Measurements from ENCODE around the gene EPHB3.
A peak's percentile ranks its signal among the peaks of the same experiment; 100 is the strongest.

The EPHB3 gene

DNA sequence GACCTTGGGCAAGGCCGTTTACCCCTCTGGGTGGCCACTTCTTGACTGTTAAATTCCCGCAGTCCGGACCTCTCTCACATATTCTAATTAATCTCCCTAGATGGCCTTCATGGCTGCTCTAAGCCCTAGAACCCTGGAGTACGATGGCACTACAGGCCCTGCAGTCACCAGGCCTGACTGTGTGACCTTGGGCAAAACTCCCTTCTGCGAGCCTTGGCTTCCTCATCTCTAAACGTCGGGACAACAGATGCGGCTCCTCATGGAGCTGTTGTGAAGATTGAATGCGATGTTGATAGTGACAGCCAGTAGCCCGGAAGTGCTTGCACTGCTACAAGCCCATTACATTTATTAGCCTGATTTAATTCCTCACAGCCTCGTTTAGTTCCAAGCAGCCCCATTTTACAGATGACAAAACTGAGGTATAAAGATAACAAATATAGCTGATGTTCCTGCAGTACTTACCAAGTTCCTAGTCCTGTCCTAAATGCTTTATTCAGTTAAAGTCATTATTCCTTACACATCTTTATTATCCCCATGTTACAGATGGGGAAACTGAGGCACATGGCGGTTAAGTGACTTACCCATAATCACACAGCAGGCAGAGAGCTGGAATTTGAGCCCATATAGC is 10.3 kb downstream of the EPHB3 start:
- Histone ChIP-seq H3K4me2 (no peak overlapping the region), H3K27me3 (peaks cover 38 to 55% (median 50%) of the 10 kb centered on the region in 11 experiments), H3K4me1 (peaks cover 20 to 54% (median 48%) of the 10 kb centered on the region in 10 experiments; a peak in 19 of 20 replicates), H3K27ac (no peak overlapping the region), H4K20me1 (peaks cover 0 to 87% (median 16%) of the 10 kb centered on the region in 11 experiments; a peak in 14 of 22 replicates), H3K4me3 (no peak overlapping the region), H3K9ac (no peak overlapping the region), H3K36me3 (peaks cover 0 to 18% (median 0%) of the 10 kb centered on the region in 11 experiments; a peak in 6 of 22 replicates), H3K9me3 (replicated peaks in 1 of 11) (no peaks in the 10 kb centered on the region)
- no peak for TF ChIP-seq Cebpa-rat (IDR thresholded peaks at IDR 0.05)

DNA sequence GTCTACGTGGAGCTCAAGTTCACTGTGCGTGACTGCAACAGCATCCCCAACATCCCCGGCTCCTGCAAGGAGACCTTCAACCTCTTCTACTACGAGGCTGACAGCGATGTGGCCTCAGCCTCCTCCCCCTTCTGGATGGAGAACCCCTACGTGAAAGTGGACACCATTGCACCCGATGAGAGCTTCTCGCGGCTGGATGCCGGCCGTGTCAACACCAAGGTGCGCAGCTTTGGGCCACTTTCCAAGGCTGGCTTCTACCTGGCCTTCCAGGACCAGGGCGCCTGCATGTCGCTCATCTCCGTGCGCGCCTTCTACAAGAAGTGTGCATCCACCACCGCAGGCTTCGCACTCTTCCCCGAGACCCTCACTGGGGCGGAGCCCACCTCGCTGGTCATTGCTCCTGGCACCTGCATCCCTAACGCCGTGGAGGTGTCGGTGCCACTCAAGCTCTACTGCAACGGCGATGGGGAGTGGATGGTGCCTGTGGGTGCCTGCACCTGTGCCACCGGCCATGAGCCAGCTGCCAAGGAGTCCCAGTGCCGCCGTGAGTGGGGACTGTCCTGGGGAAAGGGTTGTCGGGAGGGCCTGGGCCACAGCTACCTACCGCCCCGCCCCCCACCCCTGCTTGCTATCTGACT is 11.2 kb downstream of the EPHB3 start:
- peaks cover 0 to 27% (median 0%) of the 10 kb centered on the region in 11 experiments; a peak in 6 of 22 replicates for H3K36me3 ChIP-seq
- H3K9ac ChIP-seq = no peak overlapping the region
- peaks cover 35 to 46% (median 41%) of the 10 kb centered on the region in 11 experiments for H3K27me3 ChIP-seq

DNA sequence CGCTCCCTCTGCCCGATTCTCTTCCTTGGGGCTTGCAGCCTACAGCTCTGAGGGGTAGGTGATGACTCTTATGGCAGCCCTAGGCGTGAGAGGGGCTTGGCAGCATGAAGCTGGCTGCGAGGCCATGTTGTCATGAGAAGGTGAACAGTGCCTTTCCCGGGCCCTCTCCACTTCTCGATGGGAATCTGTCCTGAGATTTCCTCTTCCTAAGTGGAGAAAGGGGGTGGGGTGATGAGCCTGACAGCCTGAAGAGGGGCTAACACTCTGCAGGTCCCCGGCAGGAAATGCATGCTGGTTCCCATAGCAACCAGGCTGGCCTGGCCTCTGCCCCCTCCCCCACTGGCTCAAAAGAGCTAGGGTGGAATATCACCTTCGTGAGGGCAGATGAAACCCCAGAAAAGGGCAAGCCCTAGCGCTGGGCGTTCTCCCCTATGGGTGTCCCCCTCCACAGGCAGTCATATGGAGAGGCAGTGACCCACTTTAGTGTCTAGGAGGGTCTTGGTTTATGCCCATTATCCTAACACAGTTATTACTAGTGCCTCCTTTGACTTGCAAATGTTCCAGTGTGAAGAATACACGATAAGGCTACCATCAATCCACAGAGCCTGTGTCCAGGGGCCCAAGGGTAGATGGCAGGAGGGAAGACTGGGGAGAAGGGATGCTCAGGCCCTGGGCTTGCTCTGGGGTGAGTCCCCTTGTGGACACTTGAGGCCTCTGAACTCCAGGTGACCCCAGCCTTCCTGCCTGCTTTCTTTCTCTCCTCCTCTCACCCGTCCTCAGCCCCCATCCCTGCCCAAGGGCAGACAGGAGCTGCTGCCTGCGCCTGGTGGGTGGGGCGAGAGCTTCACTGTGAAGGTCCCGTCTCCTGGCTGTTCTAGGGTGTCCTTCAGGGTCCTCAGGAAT is 13.2 kb downstream of the EPHB3 start:
- Histone ChIP-seq H3K4me3 (no peak overlapping the region), H3K36me3 (peaks cover 0 to 30% (median 0%) of the 10 kb centered on the region in 11 experiments; a peak in 6 of 22 replicates), H3K9me3 (replicated peaks in 1 of 11) (no peaks in the 10 kb centered on the region), H3K27ac (no peak overlapping the region), H3K9ac (no peak overlapping the region), H3K27me3 (peaks cover 18 to 26% (median 21%) of the 10 kb centered on the region in 11 experiments), H3K4me2 (peak overlapping the region; percentile 13 to 79 (median 69)), H4K20me1 (peaks cover 0 to 77% (median 4%) of the 10 kb centered on the region in 11 experiments; a peak in 13 of 22 replicates), H3K4me1 (peaks cover 23 to 50% (median 31%) of the 10 kb centered on the region in 10 experiments)
- TF ChIP-seq Cebpa-rat (IDR thresholded peaks at IDR 0.05) = no peak

More for the DNA sequence above, 11.2 kb downstream of the EPHB3 start:
- H3K27ac ChIP-seq = no peak overlapping the region
- H3K4me3 ChIP-seq = no peak overlapping the region
- no peaks in the 10 kb centered on the region for H3K9me3 ChIP-seq (replicated peaks in 1 of 11)
- H3K4me2 ChIP-seq = peak overlapping the region in 7 of 11 experiments; percentile 41 to 79 (median 67); a peak in 11 of 22 replicates
- H4K20me1 ChIP-seq = peaks cover 0 to 84% (median 15%) of the 10 kb centered on the region in 11 experiments; a peak in 14 of 22 replicates
- TF ChIP-seq Cebpa-rat (IDR thresholded peaks at IDR 0.05) = no peak
- H3K4me1 ChIP-seq = peaks cover 20 to 49% (median 44%) of the 10 kb centered on the region in 10 experiments; a peak in 19 of 20 replicates

DNA sequence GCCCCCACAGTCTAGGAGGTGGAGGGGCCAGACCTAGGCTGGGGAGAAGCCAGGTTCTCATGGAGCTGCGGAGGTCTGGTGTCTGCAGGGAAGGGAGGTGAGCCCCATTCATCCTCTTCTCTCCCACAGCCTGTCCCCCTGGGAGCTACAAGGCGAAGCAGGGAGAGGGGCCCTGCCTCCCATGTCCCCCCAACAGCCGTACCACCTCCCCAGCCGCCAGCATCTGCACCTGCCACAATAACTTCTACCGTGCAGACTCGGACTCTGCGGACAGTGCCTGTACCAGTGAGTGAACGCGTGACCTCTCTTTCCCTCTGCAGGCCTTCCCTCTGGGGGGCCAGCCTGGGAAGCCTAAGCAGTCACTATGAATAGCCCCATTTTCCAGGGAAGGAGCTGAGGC is 14.1 kb downstream of the EPHB3 start:
- Histone ChIP-seq H3K27ac (no peak overlapping the region), H3K9me3 (replicated peaks in 1 of 11) (no peaks in the 10 kb centered on the region), H3K27me3 (peaks cover 8 to 17% (median 12%) of the 10 kb centered on the region in 11 experiments), H3K36me3 (peaks cover 0 to 31% (median 0%) of the 10 kb centered on the region in 11 experiments; a peak in 6 of 22 replicates), H3K9ac (no peak overlapping the region), H4K20me1 (peaks cover 0 to 68% (median 0%) of the 10 kb centered on the region in 11 experiments; a peak in 6 of 22 replicates), H3K4me1 (peaks cover 24 to 54% (median 31%) of the 10 kb centered on the region in 10 experiments), H3K4me2 (no peak overlapping the region), H3K4me3 (no peak overlapping the region)
- TF ChIP-seq Cebpa-rat (IDR thresholded peaks at IDR 0.05) = no peak

- Histone ChIP-seq H3K4me3 (no peak overlapping the region), H3K9ac (no peak overlapping the region), H3K9me3 (replicated peaks in 1 of 11) (no peaks in the 10 kb centered on the region), H3K4me2 (no peak overlapping the region), H3K27me3 (peaks cover 0 to 7% (median 2%) of the 10 kb centered on the region in 11 experiments; a peak in 12 of 22 replicates), H3K4me1 (peaks cover 24 to 57% (median 32%) of the 10 kb centered on the region in 10 experiments), H3K27ac (no peak overlapping the region), H4K20me1 (peaks cover 0 to 58% (median 0%) of the 10 kb centered on the region in 11 experiments; a peak in 5 of 22 replicates), H3K36me3 (peaks cover 0 to 40% (median 0%) of the 10 kb centered on the region in 11 experiments; a peak in 6 of 22 replicates)
- no peak for TF ChIP-seq Cebpa-rat (IDR thresholded peaks at IDR 0.05)
Measured at GRCh38 chr3:184576457-184577240, 15.1 kb downstream of the EPHB3 start.

DNA sequence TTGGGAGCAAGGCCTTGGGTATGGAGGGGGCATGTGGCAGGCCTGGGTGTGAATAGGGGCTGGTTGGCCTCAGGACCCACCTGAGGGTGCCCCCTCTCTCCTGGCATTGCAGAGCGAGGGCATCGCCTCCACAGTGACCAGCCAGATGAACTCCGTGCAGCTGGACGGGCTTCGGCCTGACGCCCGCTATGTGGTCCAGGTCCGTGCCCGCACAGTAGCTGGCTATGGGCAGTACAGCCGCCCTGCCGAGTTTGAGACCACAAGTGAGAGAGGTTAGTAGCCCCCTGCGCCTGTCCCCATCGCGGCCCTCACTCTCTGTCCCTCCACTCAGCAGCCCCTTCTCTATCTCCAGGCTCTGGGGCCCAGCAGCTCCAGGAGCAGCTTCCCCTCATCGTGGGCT is 16.0 kb downstream of the EPHB3 start:
- no peaks in the 10 kb centered on the region for H3K9me3 ChIP-seq (replicated peaks in 1 of 11)
- H3K27ac ChIP-seq = no peak overlapping the region
- peaks cover 0 to 44% (median 0%) of the 10 kb centered on the region in 11 experiments; a peak in 6 of 22 replicates for H3K36me3 ChIP-seq
- peaks cover 32 to 66% (median 40%) of the 10 kb centered on the region in 10 experiments for H3K4me1 ChIP-seq
- TF ChIP-seq Cebpa-rat (IDR thresholded peaks at IDR 0.05) = no peak
- peaks cover 0 to 5% (median 0%) of the 10 kb centered on the region in 11 experiments; a peak in 4 of 22 replicates for H3K27me3 ChIP-seq
- no peak overlapping the region for H3K4me3 ChIP-seq
- H3K4me2 ChIP-seq = peak overlapping the region in 2 of 11 experiments; percentile 5 to 71; a peak in 1 of 22 replicates
- peaks cover 0 to 50% (median 0%) of the 10 kb centered on the region in 11 experiments; a peak in 5 of 22 replicates for H4K20me1 ChIP-seq
- no peak overlapping the region for H3K9ac ChIP-seq

DNA sequence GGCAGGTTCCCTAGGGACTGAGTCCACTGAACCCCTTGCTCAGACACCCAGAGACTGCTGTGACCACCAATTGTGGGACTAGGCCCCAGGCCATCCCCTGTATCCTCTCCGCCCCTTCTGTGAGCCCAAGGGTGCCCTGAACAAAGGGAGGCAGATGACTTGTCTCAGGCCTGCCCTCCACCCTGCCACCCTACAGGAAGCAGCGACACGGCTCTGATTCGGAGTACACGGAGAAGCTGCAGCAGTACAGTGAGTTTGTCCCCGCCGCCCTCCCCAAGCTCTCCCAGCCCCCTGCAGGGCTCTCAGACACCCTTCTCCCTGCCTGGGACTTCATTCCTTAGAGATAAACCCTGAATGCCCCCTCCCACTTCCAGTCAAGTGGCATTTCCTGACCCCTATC is 16.6 kb downstream of the EPHB3 start:
- Histone ChIP-seq H3K4me3 (no peak overlapping the region), H4K20me1 (peaks cover 0 to 43% (median 0%) of the 10 kb centered on the region in 11 experiments; a peak in 2 of 22 replicates), H3K9ac (no peak overlapping the region), H3K27ac (no peak overlapping the region), H3K27me3 (peaks cover 0 to 10% (median 5%) of the 10 kb centered on the region in 11 experiments; a peak in 10 of 22 replicates), H3K4me2 (peak overlapping the region in 5 of 11 experiments; percentile 59 to 74 (median 71); a peak in 4 of 22 replicates), H3K36me3 (peaks cover 0 to 38% (median 0%) of the 10 kb centered on the region in 11 experiments; a peak in 6 of 22 replicates), H3K9me3 (replicated peaks in 1 of 11) (no peaks in the 10 kb centered on the region), H3K4me1 (peaks cover 36 to 68% (median 46%) of the 10 kb centered on the region in 10 experiments)
- TF ChIP-seq Cebpa-rat (IDR thresholded peaks at IDR 0.05) = no peak

All from BLaER1 treated with 17β-estradiol and CSF1 and Interleukin-3, amounts not matched to agents 10 nM and 100 nM (cell line).